PFSK-1 (cell line): ENCODE results near the gene JDP2.

Experiments
- FOXP2 ChIP-seq: optimal IDR thresholded peaks from 2 replicates; pipeline ENCODE3; 2011; ENCODE audit warnings: borderline replicate concordance, control low read depth, inconsistent platforms; ENCODE audit not compliant: insufficient read depth; ENCODE audit errors: extremely low read length, extremely low read depth
- POLR2AphosphoS5 ChIP-seq: IDR thresholded peaks from 2 replicates; pipeline ENCODE4 v1.6.1; 2012; ENCODE audit warnings: low read depth, mild to moderate bottlenecking, control low read depth, low read length, moderate library complexity
- REST ChIP-seq, 2 experiments: IDR thresholded peaks; 2 replicates each; pipeline versions ENCODE4 v1.6.1 to v1.8.0; 2011 to 2012; ENCODE audit warnings: low read depth in 2 of 2, low read length in 2 of 2, control low read depth in 1 of 2, inconsistent platforms in 1 of 2, mild to moderate bottlenecking in 1 of 2, moderate library complexity in 1 of 2; ENCODE audit not compliant: insufficient read depth in 1 of 2
- TAF1 ChIP-seq: IDR thresholded peaks from 2 replicates; pipeline ENCODE4 v1.6.1; 2012; ENCODE audit warnings: low read length, control low read depth, borderline replicate concordance; ENCODE audit not compliant: insufficient read depth

DNA sequence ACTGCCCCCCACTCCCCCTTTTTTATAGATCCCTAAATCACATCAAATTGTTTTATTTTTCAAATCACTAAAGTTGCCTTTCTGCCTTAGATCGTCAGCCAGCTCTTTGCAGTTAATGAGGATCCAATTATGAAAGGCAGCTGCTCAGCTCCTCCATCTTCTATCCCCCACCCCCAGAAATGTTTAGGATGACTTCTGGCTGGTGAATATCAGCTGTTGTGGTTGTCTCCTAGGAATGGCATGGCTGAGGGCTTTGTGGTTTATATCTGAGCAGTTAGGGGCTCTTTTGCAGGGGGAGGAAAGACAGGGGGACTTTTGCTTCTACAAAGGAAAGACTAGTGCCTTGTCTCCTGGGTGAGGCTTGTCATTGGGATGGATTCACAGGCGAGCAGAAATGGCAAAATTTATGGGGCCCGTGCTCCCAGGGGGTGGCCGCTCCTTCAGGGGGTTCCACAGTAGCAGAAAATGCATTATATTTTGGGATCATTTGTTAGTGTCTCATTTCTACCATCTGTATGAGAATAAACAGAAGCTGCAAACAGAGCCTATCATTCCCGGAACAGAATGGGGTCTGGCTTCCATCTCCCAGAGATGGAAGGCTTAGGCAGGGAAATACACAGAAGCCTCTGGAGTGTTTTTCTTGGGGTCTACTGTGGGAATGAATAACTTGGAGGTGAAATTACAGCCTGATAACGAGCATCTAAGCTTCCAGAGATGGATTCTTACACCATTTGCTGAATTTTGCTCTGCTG, 6.5 kb downstream of the JDP2 start:
- no peak for TF ChIP-seq TAF1
- no peak for TF ChIP-seq POLR2AphosphoS5
- TF ChIP-seq REST (IDR thresholded peaks at IDR 0.05; ENCODE audit: insufficient read depth in 1 of 2, low read depth in 2 of 2, low read length in 2 of 2), result no peak
- no peak for TF ChIP-seq FOXP2
